Esophagus muscularis mucosa (tissue), 4 donors: Measurements from ENCODE around the gene LOXL3.

Source experiments
- EP300 ChIP-seq: sonication (generic); formaldehyde crosslinking; IDR thresholded peaks from one replicate; pipeline ENCODE4 v1.6.1; 2017; ENCODE audit warnings: antibody characterized with exemption
- POLR2A ChIP-seq: fragments of 450-650 bp; IDR thresholded peaks from one replicate; pipeline ENCODE4 v1.6.1; 2017; ENCODE audit warnings: antibody characterized with exemption, moderate library complexity, mild to moderate bottlenecking, low read depth
- TF ChIP-seq, protein P1 (sequence below), 3 experiments: fragments of 200-600 bp in 2 of 3; fragments of 450-650 bp in 1 of 3; sonication (generic) in 2 of 3; IDR thresholded peaks; one replicate each; pipeline ENCODE4 v1.5.1; 2017 to 2019; ENCODE audit warnings: antibody characterized with exemption in 3 of 3, mild to moderate bottlenecking in 2 of 3, moderate library complexity in 1 of 3

DNA sequence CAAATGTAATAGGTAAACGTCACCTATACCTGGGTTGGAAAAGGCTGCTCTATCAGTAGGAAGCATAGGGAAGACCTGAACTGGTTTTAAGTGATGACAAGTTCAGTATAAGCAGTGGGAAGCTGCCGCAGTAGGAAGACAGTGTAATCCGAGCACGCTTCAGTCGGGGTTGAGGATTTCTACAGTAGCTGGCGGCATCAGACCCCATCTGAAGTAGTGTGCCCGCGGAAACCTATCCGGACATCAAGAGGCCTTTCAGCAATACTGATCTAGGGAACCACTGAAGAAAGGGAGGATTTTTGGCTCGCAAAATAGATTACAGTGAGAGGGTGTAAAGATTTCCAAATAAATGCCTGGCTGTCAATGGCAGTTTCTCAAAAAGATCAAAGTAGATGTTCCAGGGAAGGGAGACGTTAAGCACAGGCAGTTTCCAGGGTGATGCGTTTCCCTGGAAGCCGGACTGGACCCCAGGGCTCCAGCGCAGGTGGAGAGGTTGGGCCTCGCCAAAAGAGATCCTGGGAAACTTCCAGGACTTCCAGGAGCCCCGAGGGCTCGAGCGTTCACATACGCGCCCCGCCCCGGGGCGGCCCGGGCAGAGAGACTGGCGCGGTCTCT, 5.3 kb downstream of the LOXL3 start:
- TF ChIP-seq, protein P1, sequence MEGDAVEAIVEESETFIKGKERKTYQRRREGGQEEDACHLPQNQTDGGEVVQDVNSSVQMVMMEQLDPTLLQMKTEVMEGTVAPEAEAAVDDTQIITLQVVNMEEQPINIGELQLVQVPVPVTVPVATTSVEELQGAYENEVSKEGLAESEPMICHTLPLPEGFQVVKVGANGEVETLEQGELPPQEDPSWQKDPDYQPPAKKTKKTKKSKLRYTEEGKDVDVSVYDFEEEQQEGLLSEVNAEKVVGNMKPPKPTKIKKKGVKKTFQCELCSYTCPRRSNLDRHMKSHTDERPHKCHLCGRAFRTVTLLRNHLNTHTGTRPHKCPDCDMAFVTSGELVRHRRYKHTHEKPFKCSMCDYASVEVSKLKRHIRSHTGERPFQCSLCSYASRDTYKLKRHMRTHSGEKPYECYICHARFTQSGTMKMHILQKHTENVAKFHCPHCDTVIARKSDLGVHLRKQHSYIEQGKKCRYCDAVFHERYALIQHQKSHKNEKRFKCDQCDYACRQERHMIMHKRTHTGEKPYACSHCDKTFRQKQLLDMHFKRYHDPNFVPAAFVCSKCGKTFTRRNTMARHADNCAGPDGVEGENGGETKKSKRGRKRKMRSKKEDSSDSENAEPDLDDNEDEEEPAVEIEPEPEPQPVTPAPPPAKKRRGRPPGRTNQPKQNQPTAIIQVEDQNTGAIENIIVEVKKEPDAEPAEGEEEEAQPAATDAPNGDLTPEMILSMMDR (IDR thresholded peaks at IDR 0.05): no peak
- TF ChIP-seq EP300 (no peak), POLR2A (no peak)
